ENCODE data around the gene TOP3A.

- TF ChIP-seq EGR1 (IDR thresholded peaks at IDR 0.05) (no peak), MAX (IDR thresholded peaks at IDR 0.05) (no peak), ZBTB7A (IDR thresholded peaks at IDR 0.05; ENCODE audit: low read depth) (no peak), RAD21 (IDR thresholded peaks at IDR 0.05; ENCODE audit: low read depth) (no peak), EP300 (IDR thresholded peaks at IDR 0.05; ENCODE audit: borderline replicate concordance) (no peak), CEBPB (IDR thresholded peaks at IDR 0.05) (no peak), TAF1 (IDR thresholded peaks at IDR 0.05; ENCODE audit: low read depth) (no peak)
- TF ChIP-seq, protein P1, sequence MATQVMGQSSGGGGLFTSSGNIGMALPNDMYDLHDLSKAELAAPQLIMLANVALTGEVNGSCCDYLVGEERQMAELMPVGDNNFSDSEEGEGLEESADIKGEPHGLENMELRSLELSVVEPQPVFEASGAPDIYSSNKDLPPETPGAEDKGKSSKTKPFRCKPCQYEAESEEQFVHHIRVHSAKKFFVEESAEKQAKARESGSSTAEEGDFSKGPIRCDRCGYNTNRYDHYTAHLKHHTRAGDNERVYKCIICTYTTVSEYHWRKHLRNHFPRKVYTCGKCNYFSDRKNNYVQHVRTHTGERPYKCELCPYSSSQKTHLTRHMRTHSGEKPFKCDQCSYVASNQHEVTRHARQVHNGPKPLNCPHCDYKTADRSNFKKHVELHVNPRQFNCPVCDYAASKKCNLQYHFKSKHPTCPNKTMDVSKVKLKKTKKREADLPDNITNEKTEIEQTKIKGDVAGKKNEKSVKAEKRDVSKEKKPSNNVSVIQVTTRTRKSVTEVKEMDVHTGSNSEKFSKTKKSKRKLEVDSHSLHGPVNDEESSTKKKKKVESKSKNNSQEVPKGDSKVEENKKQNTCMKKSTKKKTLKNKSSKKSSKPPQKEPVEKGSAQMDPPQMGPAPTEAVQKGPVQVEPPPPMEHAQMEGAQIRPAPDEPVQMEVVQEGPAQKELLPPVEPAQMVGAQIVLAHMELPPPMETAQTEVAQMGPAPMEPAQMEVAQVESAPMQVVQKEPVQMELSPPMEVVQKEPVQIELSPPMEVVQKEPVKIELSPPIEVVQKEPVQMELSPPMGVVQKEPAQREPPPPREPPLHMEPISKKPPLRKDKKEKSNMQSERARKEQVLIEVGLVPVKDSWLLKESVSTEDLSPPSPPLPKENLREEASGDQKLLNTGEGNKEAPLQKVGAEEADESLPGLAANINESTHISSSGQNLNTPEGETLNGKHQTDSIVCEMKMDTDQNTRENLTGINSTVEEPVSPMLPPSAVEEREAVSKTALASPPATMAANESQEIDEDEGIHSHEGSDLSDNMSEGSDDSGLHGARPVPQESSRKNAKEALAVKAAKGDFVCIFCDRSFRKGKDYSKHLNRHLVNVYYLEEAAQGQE (IDR thresholded peaks at IDR 0.05; ENCODE audit: low read depth): no peak
Observed at GRCh38 chr17:18291718-18292540, 22.9 kb downstream of the TOP3A start.

Measured in Ishikawa (cell line).